Heart left ventricle (tissue), 13 donors: ENCODE results near the gene NKAIN2.

ENCODE experiments used
- POLR2A ChIP-seq, 2 donors: fragments of 450-650 bp; IDR thresholded peaks; one replicate each; pipeline ENCODE4 v1.6.1; 2017; ENCODE audit warnings: antibody characterized with exemption in 2 of 2, mild to moderate bottlenecking in 2 of 2, moderate library complexity in 2 of 2
- TF ChIP-seq, protein P1 (sequence below), 12 donors: fragments of 200-600 bp; sonication (generic) in 4 of 12; IDR thresholded peaks; one replicate each; pipeline versions ENCODE4 v1.5.0 to v1.8.0; 2018 to 2022; ENCODE audit warnings: antibody characterized with exemption in 12 of 12, mild to moderate bottlenecking in 5 of 12
- donor health status: ischemic (EF 13 %, LVEDD 7.1; RV severe dilation, severe dysfunction).
- donor health status: DM: no; HTN: yes; CAD: no.
- donor health status: DM: no; HTN: no; CAD: no.
- donor health status: ischemic (EF 25% LVEDD 6.9; RV normal size, moderate dysfunction).
- donor health status: ischemic (EF 25% LVEDD 5.7; RV mildly dilated, moderate dysfunction).
- donor health status: ischemic (EF 35%, LVEDD 5.7; RV mildly dilated, moderate dysfunction).
- donor health status: nonischemic (EF 11% LVEDD 7.7; RV severe dilation, severe dysfunction).
- donor health status: DM: yes; HTN: yes; CAD: no.
- donor health status: PGD.
- donor health status: ischemic (EF 29% LVEDD 5.4; RV normal size, mild dysfunction).
- donor health status: nonischemic (EF 23%, LVEDD 6.1; RV moderate dilation, normal function).

- TF ChIP-seq, protein P1, sequence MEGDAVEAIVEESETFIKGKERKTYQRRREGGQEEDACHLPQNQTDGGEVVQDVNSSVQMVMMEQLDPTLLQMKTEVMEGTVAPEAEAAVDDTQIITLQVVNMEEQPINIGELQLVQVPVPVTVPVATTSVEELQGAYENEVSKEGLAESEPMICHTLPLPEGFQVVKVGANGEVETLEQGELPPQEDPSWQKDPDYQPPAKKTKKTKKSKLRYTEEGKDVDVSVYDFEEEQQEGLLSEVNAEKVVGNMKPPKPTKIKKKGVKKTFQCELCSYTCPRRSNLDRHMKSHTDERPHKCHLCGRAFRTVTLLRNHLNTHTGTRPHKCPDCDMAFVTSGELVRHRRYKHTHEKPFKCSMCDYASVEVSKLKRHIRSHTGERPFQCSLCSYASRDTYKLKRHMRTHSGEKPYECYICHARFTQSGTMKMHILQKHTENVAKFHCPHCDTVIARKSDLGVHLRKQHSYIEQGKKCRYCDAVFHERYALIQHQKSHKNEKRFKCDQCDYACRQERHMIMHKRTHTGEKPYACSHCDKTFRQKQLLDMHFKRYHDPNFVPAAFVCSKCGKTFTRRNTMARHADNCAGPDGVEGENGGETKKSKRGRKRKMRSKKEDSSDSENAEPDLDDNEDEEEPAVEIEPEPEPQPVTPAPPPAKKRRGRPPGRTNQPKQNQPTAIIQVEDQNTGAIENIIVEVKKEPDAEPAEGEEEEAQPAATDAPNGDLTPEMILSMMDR (IDR thresholded peaks at IDR 0.05) = no peak
- TF ChIP-seq POLR2A (IDR thresholded peaks at IDR 0.05) = no peak
Measured at GRCh38 chr6:124008988-124009765, 205.5 kb downstream of the NKAIN2 start.
